GM19025 (cell line): ENCODE measurements around the gene ATP8B4.
A peak's percentile ranks its signal among the peaks of the same experiment; 100 is the strongest.

Experiments
- ATAC-seq: cut with Tn5 transposase; IDR thresholded peaks from one replicate; pipeline ENCODE4 v1.9.1; 2021; ENCODE audit warnings: mild to moderate bottlenecking, low read depth, moderate library complexity; ENCODE audit not compliant: unreplicated experiment

ATP8B4 gene

GRCh38 chr15:50044406-50044805, 74.6 kb downstream of the ATP8B4 start:
- ATAC-seq = no peak

DNA sequence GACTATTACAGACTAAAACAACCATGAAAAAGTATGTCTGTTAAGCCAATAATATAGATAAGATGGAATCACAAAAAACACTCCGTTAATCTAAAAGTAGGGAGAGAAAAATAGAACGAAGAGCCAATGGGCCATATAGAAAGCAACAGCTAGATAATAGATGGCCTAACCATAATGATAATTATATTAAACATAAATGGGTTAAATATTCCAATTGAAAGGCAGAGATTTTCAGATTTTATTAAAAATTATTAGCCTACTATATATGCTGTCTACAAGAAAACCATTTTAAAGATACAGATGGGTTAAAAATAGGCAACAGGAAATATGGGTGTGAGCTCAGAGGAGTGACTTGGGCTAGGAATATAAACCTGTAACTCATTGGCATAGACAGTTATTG, 76.3 kb downstream of the ATP8B4 start:
- no peak for ATAC-seq

GRCh38 chr15:50030456-50030855, 88.6 kb downstream of the ATP8B4 start:
- ATAC-seq = no peak

DNA sequence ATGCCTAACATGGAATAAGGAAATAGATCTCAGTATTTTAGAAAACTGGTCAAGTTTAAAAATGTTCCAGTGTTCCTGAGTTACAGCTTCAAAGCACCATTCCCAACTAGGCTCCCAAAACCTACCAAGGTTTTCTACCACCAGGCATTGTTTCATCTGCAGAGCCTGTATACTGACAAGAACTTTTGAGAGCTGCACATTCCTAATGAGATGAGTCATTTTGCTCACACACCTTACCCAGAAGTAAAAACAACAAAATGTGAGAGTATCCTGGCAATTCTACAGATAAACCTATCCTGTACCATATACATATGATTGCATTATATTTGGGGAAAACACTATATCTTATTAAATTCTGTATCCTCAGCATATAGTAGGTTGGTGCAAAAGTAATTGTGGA, 90.7 kb downstream of the ATP8B4 start:
- ATAC-seq = no peak

GRCh38 chr15:50024281-50024680, 94.8 kb downstream of the ATP8B4 start:
- no peak for ATAC-seq

- no peak for ATAC-seq
These were observed 100.5 kb downstream of the ATP8B4 start for GRCh38 chr15:50018491-50018890.

DNA sequence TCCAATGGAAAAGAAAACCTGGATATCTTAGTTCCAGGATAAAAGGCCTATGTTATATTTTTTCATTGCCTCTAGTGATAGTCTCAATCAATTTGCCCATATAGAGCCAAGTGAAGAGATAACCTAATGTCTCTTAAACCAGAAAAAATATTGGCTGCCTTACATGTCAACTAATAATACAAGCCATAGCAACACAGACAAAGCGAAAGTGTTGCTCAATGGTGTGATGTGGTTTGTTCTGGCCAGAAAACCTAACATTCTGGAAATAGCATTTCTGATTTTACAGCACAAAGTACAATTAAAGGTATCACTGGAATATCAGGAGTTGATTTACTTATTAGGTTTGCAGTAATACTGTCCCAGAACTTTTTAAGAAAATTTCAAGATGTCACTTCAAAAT, 101.5 kb downstream of the ATP8B4 start:
- no peak for ATAC-seq

DNA sequence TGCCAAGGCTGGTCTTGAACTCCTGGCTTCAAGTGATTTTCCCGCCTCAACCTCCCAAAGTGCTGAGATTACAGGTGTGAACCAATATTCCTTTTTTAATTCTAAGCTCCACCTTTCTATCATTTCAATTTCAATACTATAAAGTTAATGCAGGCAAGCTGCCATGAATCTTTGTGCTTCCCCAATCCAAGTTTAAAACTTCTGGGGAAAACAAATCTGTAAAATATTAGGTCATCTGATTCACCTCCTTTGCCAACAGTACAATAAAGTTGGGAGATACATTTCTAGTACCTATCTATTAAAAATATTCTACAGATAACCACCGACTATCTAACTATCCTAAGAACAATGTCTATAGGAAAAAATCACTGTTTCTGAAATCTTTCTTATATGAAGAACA, 102.1 kb downstream of the ATP8B4 start:
- ATAC-seq = no peak

- no peak for ATAC-seq
These were observed 106.2 kb downstream of the ATP8B4 start for GRCh38 chr15:50012790-50013189.

- no peak for ATAC-seq
These were observed 109.4 kb downstream of the ATP8B4 start for GRCh38 chr15:50009634-50010033.

GRCh38 chr15:50003786-50004334, 115.2 kb downstream of the ATP8B4 start:
- peak; percentile 100 for ATAC-seq

DNA sequence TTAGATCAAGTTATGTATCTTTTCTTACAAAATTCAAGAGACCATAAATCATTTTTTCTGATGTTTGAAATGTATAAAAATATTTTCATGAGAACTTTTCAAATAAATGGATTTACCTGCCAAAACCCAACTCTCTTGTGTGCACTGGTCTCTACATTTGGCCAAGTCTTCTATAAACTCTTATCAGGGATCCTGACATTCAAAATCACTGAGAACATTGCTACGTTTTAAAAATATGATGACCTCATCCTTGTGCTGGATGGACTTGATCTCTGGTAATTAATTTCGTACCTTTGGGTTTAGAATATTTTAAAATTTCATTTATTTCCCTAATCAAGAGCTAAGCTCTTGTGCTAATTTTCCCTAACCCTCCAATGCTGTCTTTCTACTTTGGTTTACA, 127.4 kb downstream of the ATP8B4 start:
- no peak for ATAC-seq

- no peak for ATAC-seq
These were observed 128.0 kb downstream of the ATP8B4 start for GRCh38 chr15:49990835-49991545.

GRCh38 chr15:49989498-49989897, 129.5 kb downstream of the ATP8B4 start:
- ATAC-seq = no peak

DNA sequence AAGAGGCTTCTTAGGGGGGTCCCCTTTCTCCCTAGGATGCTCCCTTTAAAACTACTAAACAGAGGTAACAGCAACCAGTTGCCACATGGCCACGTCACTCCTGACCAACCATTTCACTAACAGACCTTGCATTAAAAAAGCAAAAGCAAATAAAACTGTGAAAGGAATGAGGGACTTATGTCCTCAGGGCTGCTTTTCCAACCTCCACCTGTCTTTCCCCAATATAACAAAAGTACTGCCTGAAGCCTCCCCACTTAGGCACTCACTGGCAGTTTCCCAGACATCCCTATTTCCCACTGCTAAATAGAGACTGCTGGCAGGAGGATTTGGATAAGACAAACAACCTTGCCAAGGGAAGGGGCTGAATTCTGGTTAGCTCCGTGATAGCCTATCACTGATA, 130.3 kb downstream of the ATP8B4 start:
- ATAC-seq = no peak

DNA sequence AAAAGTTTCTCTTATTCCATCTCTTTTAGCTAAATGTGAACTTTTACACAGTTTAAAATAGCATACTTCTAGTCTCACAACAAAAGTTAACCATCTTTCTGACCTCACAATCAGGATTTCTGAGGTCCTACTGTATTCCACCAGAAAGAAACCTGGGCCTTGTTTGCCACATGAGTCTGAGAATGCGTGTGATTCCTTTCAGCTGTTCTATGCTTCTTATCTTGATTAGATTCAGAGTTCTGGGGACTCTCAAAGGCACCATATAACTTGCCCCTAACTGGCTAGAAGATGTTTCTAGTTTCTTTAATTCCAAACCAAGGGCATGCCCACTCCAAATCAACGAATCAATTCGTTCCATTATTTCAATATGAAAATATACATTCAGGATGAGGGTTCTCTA, 131.1 kb downstream of the ATP8B4 start:
- no peak for ATAC-seq

- ATAC-seq = no peak
These were observed 131.7 kb downstream of the ATP8B4 start for GRCh38 chr15:49987198-49987785.

DNA sequence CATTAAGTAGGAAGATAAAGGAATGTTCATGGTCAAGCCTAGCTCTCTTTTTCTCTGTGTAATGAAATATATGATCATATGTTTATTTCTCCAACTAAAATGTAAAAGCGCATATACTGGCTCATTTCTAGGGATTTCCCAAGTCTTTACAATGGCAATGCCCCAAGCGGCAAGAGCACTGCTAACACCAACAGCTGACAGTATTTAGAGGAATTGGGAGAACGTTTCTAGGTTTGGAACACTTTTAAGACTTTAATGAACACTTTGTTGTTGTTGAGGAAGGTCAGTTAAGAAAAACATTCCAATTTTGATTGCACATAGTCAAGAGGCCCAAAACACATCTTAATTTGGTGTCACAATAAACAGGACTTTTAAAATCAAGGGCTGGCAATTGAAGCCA, 132.7 kb downstream of the ATP8B4 start:
- ATAC-seq = no peak

DNA sequence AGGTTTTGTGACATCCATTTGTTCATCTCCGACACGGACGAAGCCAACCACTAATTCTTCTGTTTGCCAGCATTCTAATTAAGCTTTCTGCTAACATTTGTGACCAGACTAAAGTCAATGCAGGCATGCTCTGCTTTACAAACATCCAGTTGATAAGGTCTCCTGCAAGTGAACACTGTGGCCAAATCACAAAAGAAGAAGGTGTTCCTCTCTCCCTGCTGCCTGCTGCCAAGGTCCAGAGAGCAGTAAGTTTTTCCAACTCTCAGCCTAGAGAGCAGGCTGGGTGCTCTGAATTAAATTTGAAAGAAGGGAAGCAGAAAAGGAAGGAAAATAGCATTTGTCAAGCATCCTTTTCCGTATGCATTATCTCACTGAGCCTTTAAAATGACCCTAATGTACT, 133.6 kb downstream of the ATP8B4 start:
- ATAC-seq = no peak

GRCh38 chr15:49984436-49984835, 134.6 kb downstream of the ATP8B4 start:
- ATAC-seq = no peak

DNA sequence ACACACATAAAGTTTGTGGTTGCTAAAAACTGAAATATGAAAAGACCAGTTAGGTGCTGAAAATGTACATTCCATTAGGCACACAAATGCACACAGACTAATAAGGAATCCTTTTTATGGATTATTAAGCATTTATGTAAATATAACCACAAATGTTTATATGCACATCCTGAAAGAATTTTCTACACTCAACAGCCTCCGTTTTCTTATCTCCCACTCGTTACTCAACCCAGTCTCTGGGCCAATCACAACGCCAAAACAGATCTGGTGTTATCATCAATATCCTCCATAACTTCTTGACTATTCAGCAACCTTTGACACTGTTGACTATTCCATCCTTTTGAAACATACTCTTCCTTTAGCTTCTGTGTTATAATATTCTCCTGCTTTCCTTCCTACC, 136.4 kb downstream of the ATP8B4 start:
- no peak for ATAC-seq

DNA sequence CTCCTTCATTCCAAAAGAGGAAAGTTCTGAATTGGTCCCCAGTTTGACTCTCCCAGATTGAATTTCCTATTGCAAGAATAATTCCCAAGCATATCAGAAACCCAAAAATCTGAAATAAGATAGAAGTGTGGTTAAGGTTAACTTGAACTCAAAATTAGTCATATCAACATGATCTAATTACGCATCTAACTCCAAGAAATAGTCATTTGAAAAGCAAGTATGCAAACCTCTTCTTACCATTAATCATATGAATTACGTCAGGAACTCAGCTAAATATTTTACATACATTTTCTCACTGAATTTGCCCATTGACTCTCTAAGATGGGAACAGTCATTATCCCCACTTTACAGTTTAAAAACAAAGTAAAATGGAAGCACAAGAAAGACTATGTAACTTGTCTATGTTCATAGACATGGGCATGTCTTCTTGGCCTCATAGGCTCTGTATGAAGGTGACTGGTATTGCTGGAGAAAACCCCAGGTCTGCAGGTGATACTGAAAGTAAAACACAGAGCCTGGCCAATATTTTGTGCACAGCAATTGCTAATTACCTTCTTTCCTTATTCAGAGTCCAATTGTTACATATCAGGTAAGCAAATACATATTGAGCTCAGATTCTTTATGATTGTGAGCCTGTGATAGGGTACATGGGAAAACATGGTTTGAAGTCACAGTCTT, 139.2 kb downstream of the ATP8B4 start:
- no peak for ATAC-seq
